MM.1S (cell line): Measurements from ENCODE around the gene ZNF710.

Source experiments
- DNase-seq: peaks from one replicate; pipeline ENCODE4 v3.0.0-alpha.2; 2015
- H2AFZ ChIP-seq: fragments of 300-600 bp; sonication (generic); 2 replicates; pipeline ENCODE4 v1.6.0; 2016; ENCODE audit warnings: antibody characterized with exemption, low read length
- H3F3A ChIP-seq: fragments of 300-600 bp; sonication (generic); 2 replicates; pipeline ENCODE4 v1.6.1; 2016; ENCODE audit warnings: mild to moderate bottlenecking, antibody characterized with exemption, low read length, moderate library complexity, mixed read lengths; ENCODE audit not compliant: insufficient read depth
- H3K27ac ChIP-seq: fragments of 300-600 bp; sonication (generic); 2 replicates; pipeline ENCODE4 v1.5.1; 2016; ENCODE audit warnings: mild to moderate bottlenecking, low read length
- H3K27me3 ChIP-seq: fragments of 300-600 bp; sonication (generic); replicated peaks from 2 replicates; pipeline ENCODE4 v1.6.0; 2016; ENCODE audit warnings: low read length; ENCODE audit not compliant: insufficient read depth
- H3K36me3 ChIP-seq: fragments of 300-600 bp; sonication (generic); replicated peaks from 2 replicates; pipeline ENCODE4 v1.6.1; 2016; ENCODE audit warnings: mild to moderate bottlenecking, low read length, mixed read lengths; ENCODE audit not compliant: insufficient read depth
- H3K4me1 ChIP-seq: fragments of 300-600 bp; sonication (generic); 2 replicates; pipeline ENCODE4 v1.6.1; 2016; ENCODE audit warnings: low read length, mixed read lengths
- H3K4me2 ChIP-seq: fragments of 300-600 bp; sonication (generic); 2 replicates; pipeline ENCODE4 v1.6.0; 2016; ENCODE audit warnings: low read depth, low read length
- H3K4me3 ChIP-seq: fragments of 300-600 bp; sonication (generic); 2 replicates; pipeline ENCODE4 v1.5.1; 2016; ENCODE audit warnings: low read length, mixed read lengths
- H3K79me2 ChIP-seq: fragments of 300-600 bp; sonication (generic); 2 replicates; pipeline ENCODE4 v1.6.1; 2016; ENCODE audit warnings: mixed run types, low read length, mixed read lengths
- H3K9ac ChIP-seq: fragments of 300-600 bp; sonication (generic); 2 replicates; pipeline ENCODE4 v1.6.1; 2016; ENCODE audit warnings: low read length, mixed read lengths
- H3K9me2 ChIP-seq: fragments of 300-600 bp; sonication (generic); replicated peaks from 2 replicates; pipeline ENCODE4 v1.6.1; 2016; ENCODE audit warnings: mild to moderate bottlenecking, low read length, mixed read lengths; ENCODE audit not compliant: insufficient read depth
- H3K9me3 ChIP-seq: fragments of 300-600 bp; sonication (generic); replicated peaks from 2 replicates; pipeline ENCODE4 v1.6.1; 2016; ENCODE audit warnings: mild to moderate bottlenecking, low read length, mixed read lengths; ENCODE audit not compliant: insufficient read depth
- H4K20me1 ChIP-seq: fragments of 300-600 bp; sonication (generic); 2 replicates; pipeline ENCODE4 v1.6.1; 2016; ENCODE audit warnings: mild to moderate bottlenecking, low read length, moderate library complexity, mixed read lengths; ENCODE audit not compliant: insufficient read depth
- EZH2 ChIP-seq: fragments of 300-600 bp; sonication (generic); optimal IDR thresholded peaks from 2 replicates; pipeline ENCODE3; 2017; ENCODE audit warnings: low read depth, mild to moderate bottlenecking, antibody characterized with exemption, low read length, mixed read lengths
- EZH2phosphoT487 ChIP-seq: fragments of 300-600 bp; sonication (generic); IDR thresholded peaks from 2 replicates; pipeline ENCODE4 v1.6.1; 2018; ENCODE audit warnings: antibody characterized with exemption, low read length
- TF ChIP-seq, protein P1 (sequence below): fragments of 300-600 bp; sonication (generic); IDR thresholded peaks from 2 replicates; pipeline ENCODE4 v1.5.1; 2016; ENCODE audit warnings: antibody characterized with exemption, low read length, mixed read lengths

The ZNF710 gene

DNA sequence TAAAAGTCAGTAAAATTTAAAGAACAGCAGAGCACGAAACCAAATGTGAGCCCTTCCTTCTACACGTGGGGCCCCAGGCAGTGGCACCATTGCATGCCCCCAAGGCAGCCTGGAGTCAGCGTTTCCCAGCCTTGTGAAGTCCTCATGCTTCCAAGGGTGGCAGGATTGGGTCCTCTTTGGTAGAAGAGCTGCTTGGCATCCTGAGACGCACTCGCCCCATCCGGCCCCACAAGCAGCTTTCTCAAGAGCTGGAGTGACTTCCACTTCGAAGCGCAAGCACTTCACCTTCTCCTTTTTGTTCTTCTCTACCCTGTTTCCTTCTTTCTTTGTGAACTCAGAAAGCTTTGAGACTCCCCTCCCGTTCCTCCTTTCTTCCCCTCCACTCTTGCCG is 34.7 kb downstream of the ZNF710 start:
- Histone ChIP-seq H3K27ac (no peak overlapping the region), H3K79me2 (peaks cover 81% of the 10 kb centered on the region), H3K4me1 (peaks cover 53% of the 10 kb centered on the region)

DNA sequence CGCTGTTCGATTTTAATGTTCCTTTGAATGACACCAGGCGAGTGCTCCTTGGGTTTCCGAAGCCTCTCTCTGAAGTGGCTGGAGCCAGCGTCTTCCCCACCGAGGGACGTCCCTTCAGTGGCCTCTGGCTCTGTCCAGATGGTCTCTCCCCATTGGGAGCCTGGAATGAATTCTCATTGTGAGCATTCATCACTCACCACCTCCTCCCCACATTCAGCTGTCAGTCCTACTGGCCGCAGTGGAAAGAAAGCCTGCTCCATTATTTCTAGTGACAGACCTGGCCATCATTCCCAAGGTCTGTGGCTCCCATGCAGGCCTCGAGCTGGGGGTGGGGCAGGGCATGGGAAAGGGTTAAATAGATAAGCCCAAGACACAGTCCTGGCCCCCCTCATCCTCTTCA is 35.2 kb downstream of the ZNF710 start:
- Histone ChIP-seq H3K79me2 (peaks cover 86% of the 10 kb centered on the region), H4K20me1 (no peaks in the 10 kb centered on the region), H3K9me3 (no peaks in the 10 kb centered on the region), H3K9me2 (no peaks in the 10 kb centered on the region), H3K9ac (no peak overlapping the region), H3K27ac (no peak overlapping the region), H3K36me3 (no peaks in the 10 kb centered on the region), H3K27me3 (no peaks in the 10 kb centered on the region), H3K4me2 (no peak overlapping the region), H3K4me1 (peaks cover 53% of the 10 kb centered on the region), H3F3A (peaks cover 30% of the 10 kb centered on the region), H3K4me3 (no peak overlapping the region), H2AFZ (no peak overlapping the region)
- TF ChIP-seq, protein P1, sequence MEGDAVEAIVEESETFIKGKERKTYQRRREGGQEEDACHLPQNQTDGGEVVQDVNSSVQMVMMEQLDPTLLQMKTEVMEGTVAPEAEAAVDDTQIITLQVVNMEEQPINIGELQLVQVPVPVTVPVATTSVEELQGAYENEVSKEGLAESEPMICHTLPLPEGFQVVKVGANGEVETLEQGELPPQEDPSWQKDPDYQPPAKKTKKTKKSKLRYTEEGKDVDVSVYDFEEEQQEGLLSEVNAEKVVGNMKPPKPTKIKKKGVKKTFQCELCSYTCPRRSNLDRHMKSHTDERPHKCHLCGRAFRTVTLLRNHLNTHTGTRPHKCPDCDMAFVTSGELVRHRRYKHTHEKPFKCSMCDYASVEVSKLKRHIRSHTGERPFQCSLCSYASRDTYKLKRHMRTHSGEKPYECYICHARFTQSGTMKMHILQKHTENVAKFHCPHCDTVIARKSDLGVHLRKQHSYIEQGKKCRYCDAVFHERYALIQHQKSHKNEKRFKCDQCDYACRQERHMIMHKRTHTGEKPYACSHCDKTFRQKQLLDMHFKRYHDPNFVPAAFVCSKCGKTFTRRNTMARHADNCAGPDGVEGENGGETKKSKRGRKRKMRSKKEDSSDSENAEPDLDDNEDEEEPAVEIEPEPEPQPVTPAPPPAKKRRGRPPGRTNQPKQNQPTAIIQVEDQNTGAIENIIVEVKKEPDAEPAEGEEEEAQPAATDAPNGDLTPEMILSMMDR: no peak
- no peak for TF ChIP-seq EZH2
- no peak for TF ChIP-seq EZH2phosphoT487
- DNase-seq: no peak

More for the DNA sequence above, 34.7 kb downstream of the ZNF710 start:
- H4K20me1 ChIP-seq: no peaks in the 10 kb centered on the region
- no peak overlapping the region for H2AFZ ChIP-seq
- peaks cover 35% of the 10 kb centered on the region for H3F3A ChIP-seq
- no peaks in the 10 kb centered on the region for H3K9me2 ChIP-seq
- H3K4me3 ChIP-seq: no peak overlapping the region
- no peaks in the 10 kb centered on the region for H3K27me3 ChIP-seq
- no peaks in the 10 kb centered on the region for H3K36me3 ChIP-seq
- no peak overlapping the region for H3K9ac ChIP-seq
- no peak for DNase-seq
- TF ChIP-seq, protein P1: no peak
- no peak for TF ChIP-seq EZH2
- no peak for TF ChIP-seq EZH2phosphoT487
- H3K9me3 ChIP-seq: no peaks in the 10 kb centered on the region
- no peak overlapping the region for H3K4me2 ChIP-seq

DNA sequence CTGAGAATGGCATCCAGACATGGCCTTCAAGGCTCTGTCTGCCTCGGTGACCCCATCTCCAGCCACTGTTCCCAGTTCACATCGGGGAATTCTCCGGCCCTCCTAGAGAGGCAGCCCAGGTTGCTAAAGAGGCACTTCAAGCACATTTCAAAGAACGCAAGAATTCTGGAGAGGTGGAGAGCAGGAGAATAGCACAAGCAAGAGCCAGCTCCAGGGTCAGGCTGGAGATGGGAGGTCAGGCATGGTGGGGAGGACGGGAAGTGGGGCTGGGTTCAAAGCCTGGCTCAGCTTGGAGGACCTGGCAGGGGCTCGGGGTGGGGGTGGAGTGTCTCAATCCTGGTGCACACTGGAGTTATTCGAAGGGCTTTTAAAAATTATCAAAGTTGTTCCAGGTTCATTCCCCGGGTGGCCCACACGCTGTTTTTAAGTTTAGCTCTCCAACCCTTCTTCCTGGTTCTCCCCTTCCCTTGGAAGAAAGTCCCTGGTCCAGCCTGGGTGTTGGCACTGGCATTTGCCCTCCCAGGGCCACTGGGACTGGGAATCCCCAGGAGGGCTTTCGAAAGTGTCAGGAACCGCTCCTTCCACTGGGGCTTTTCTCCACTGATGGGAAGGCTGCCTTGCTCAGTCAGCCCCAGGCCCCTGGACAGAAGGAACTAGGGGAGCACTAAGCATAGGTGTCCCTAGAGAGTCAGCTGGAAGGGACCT is 35.8 kb downstream of the ZNF710 start:
- no peak for TF ChIP-seq EZH2
- TF ChIP-seq, protein P1: no peak
- Histone ChIP-seq H3K9me2 (no peaks in the 10 kb centered on the region), H3K4me2 (no peak overlapping the region), H3K9me3 (no peaks in the 10 kb centered on the region), H4K20me1 (no peaks in the 10 kb centered on the region), H3K4me3 (no peak overlapping the region), H3K9ac (no peak overlapping the region), H3K4me1 (peaks cover 47% of the 10 kb centered on the region), H3F3A (peaks cover 24% of the 10 kb centered on the region), H3K27me3 (no peaks in the 10 kb centered on the region), H3K79me2 (peaks cover 86% of the 10 kb centered on the region), H2AFZ (no peak overlapping the region), H3K36me3 (no peaks in the 10 kb centered on the region), H3K27ac (no peak overlapping the region)
- no peak for DNase-seq
